HepG2 (cell line): ENCODE data around the gene PPP2R5D. TPM values are rescaled to one million over a fixed set of nuclear protein-coding genes. Genes with fewer than 3 reads are reported as not detected.

Experiments
- ATF1 ChIP-seq: IDR thresholded peaks from 2 replicates; pipeline ENCODE4 v1.6.1; 2016; ENCODE audit warnings: mild to moderate bottlenecking, control low read depth
- BORCS8-MEF2B ChIP-seq: sonication (generic); formaldehyde crosslinking; IDR thresholded peaks from 2 replicates; pipeline ENCODE4 v1.8.0; 2022; ENCODE audit warnings: mild to moderate bottlenecking, missing genetic modification reagents
- CBX5 ChIP-seq: sonication (generic); formaldehyde crosslinking; IDR thresholded peaks from 2 replicates; pipeline ENCODE4 v1.4.0; 2020; ENCODE audit warnings: missing genetic modification reagents, borderline replicate concordance
- DMAP1 ChIP-seq: IDR thresholded peaks from 2 replicates; pipeline ENCODE4 v1.6.1; 2016
- EP300 ChIP-seq, 3 experiments: sonication (generic) in 1 of 3; formaldehyde crosslinking in 1 of 3; IDR thresholded peaks; 2 replicates each; pipeline versions ENCODE4 v1.5.1 to v1.6.1; 2011 to 2020; ENCODE audit warnings: low read depth in 2 of 3, low read length in 2 of 3, borderline replicate concordance in 1 of 3, improper control_type of control experiment in 1 of 3, mild to moderate bottlenecking in 1 of 3, missing genetic modification reagents in 1 of 3, moderate library complexity in 1 of 3
- FOXJ3 ChIP-seq: sonication (generic); formaldehyde crosslinking; IDR thresholded peaks from 2 replicates; pipeline ENCODE4 v1.4.0; 2020; ENCODE audit warnings: missing genetic modification reagents, mild to moderate bottlenecking, borderline replicate concordance
- HDAC1 ChIP-seq: sonication (generic); formaldehyde crosslinking; IDR thresholded peaks from 2 replicates; pipeline ENCODE4 v1.5.1; 2020; ENCODE audit warnings: mild to moderate bottlenecking, missing genetic modification reagents
- KDM6A ChIP-seq: IDR thresholded peaks from 2 replicates; pipeline ENCODE4 v1.6.1; 2016; ENCODE audit warnings: low read depth
- MTF1 ChIP-seq: sonication (generic); formaldehyde crosslinking; IDR thresholded peaks from 2 replicates; pipeline ENCODE4 v1.5.0; 2020; ENCODE audit warnings: missing genetic modification reagents
- NR2C2 ChIP-seq: sonication (generic); formaldehyde crosslinking; IDR thresholded peaks from 2 replicates; pipeline ENCODE4 v1.4.0; 2020; ENCODE audit warnings: missing genetic modification reagents, mild to moderate bottlenecking, moderate library complexity, borderline replicate concordance
- RBFOX2 ChIP-seq: fragments of 200-400 bp; formaldehyde crosslinking; IDR thresholded peaks from 2 replicates; pipeline ENCODE4 v1.6.1; 2017; ENCODE audit warnings: low read depth, mild to moderate bottlenecking, low read length
- SMAD9 ChIP-seq: sonication (generic); formaldehyde crosslinking; IDR thresholded peaks from 2 replicates; pipeline ENCODE4 v1.5.1; 2020; ENCODE audit warnings: mild to moderate bottlenecking, missing genetic modification reagents
- YEATS2 ChIP-seq: sonication (generic); formaldehyde crosslinking; IDR thresholded peaks from 2 replicates; pipeline ENCODE4 v1.4.0; 2020; ENCODE audit warnings: missing genetic modification reagents, borderline replicate concordance
- ZNF891 ChIP-seq: sonication (generic); formaldehyde crosslinking; IDR thresholded peaks from 2 replicates; pipeline ENCODE4 v1.5.0; 2020; ENCODE audit warnings: mild to moderate bottlenecking, missing genetic modification reagents
- ZSCAN9 ChIP-seq: IDR thresholded peaks from 2 replicates; pipeline ENCODE4 v1.6.1; 2016; ENCODE audit warnings: borderline replicate concordance
- polyA plus RNA-seq, 8 experiments: library from polyadenylated mRNA; depleted of rRNA in 3 of 8; stranded (reverse) in 7 of 8; unstranded in 1 of 8; fragments of >200 nt; fragmentation: Illumina TruSeq in 4 of 8; extraction: Trizol in 4 of 8; gene quantifications; 2 replicates each; pipeline versions ENCODE4 v1.2.1 to v1.2.3, GENCODE V29; 2011 to 2016; ENCODE audit warnings: low read depth in 4 of 8, missing spikeins in 1 of 8, mixed read lengths in 1 of 8; ENCODE audit not compliant: insufficient read depth in 1 of 8
- total RNA-seq, 5 experiments: library from RNA; depleted of rRNA; stranded (reverse); fragments of >200 nt; fragmentation: Illumina TruSeq; extraction: Trizol; gene quantifications; 2 replicates each; pipeline ENCODE4 v1.2.3, GENCODE V29; 2016; ENCODE audit warnings: low read depth in 1 of 5
- TF ChIP-seq, protein P1 (sequence below): sonication (generic); formaldehyde crosslinking; conservative IDR thresholded peaks from 2 replicates; pipeline ENCODE4 v1.4.0; 2020; ENCODE audit warnings: mild to moderate bottlenecking, missing genetic modification reagents, moderate library complexity
- TF ChIP-seq, protein P2 (sequence below): sonication (generic); formaldehyde crosslinking; conservative IDR thresholded peaks from 2 replicates; pipeline ENCODE4 v1.5.0; 2020; ENCODE audit warnings: missing genetic modification reagents
- TF ChIP-seq, protein P3 (sequence below): sonication (generic); formaldehyde crosslinking; IDR thresholded peaks from 2 replicates; pipeline ENCODE4 v1.5.0; 2020; ENCODE audit warnings: missing genetic modification reagents, mild to moderate bottlenecking, borderline replicate concordance
- TF ChIP-seq, protein P4 (sequence below): sonication (generic); formaldehyde crosslinking; IDR thresholded peaks from 2 replicates; pipeline ENCODE4 v1.9.0; 2021; ENCODE audit warnings: missing genetic modification reagents, borderline replicate concordance

PPP2R5D gene
- total and polyA plus RNA-seq, 2 of the 13 experiments (the other 11 are each of a cell fraction or from before 2014, with no cell fraction given), result 53.7 to 60.4 TPM

DNA sequence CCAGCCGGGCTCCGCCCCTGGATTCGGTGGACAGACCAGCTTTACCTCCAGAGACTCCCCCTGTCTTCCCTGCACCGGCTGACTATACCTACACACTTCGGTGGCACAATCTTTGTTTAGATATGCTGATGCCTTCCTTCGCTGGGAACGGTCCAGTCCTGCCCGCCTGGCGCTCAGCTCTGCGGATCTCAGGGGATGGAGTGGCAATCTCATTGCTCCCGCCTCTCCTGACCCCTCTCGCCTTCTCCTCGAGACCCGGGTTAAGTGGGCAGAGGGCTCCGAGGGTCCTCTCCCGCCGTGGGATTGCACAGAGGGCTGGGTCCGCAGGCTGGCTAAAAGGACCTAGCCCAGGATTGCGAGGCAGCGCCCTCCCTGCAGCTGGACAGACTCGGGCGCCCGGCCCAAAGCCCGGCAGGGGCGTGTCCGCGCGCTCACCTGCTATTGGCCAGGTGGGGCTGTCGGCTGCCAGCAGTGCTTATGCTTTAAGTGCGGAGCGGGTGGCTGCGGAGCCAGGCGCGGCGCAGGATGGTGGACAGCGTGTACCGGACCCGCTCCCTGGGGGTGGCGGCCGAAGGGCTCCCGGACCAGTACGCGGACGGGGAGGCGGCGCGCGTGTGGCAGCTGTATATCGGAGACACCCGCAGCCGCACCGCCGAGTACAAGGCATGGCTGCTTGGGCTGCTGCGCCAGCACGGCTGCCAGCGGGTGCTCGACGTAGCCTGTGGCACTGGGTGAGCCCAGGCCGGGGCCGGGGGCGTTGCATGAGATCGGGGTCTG lies 23.9 kb upstream of the PPP2R5D start, which contains the start of gene GNMT (continued):
- TF ChIP-seq MTF1 (0 out of 2 replicates have a peak, but pooled peaks have one; percentile 42), CBX5 (CRISPR knock-in tag) (peak; percentile 18; the same call in 1 of the 2 replicates), KDM6A (CRISPR knock-in tag) (no peak), NR2C2 (CRISPR knock-in tag) (no peak; the same call in 1 of the 2 replicates), BORCS8-MEF2B (peak; percentile 51; the same call in 1 of the 2 replicates), EP300 (IDR thresholded peaks at IDR 0.05; ENCODE audit: low read depth in 2 of 2, low read length in 2 of 2) (peak in 1 of 2 experiments; percentile 41; a peak in 1 of 4 replicates), EP300 (CRISPR knock-in tag; IDR thresholded peaks at IDR 0.05; ENCODE audit: borderline replicate concordance) (no peak), FOXJ3 (peak; percentile 42; the same call in 1 of the 2 replicates), ZSCAN9 (peak; percentile 20; the same call in 1 of the 2 replicates), YEATS2 (CRISPR knock-in tag) (peak; percentile 54; the same call in 1 of the 2 replicates), HDAC1 (CRISPR knock-in tag) (peak; percentile 91), DMAP1 (peak; percentile 44; the same call in 1 of the 2 replicates), SMAD9 (CRISPR knock-in tag) (0 out of 2 replicates have a peak, but pooled peaks have one; percentile 21), ZNF891 (CRISPR knock-in tag) (peak; percentile 69; the same call in 1 of the 2 replicates), RBFOX2 (peak; percentile 73), ATF1 (CRISPR knock-in tag) (no peak)
- TF ChIP-seq, protein P1, sequence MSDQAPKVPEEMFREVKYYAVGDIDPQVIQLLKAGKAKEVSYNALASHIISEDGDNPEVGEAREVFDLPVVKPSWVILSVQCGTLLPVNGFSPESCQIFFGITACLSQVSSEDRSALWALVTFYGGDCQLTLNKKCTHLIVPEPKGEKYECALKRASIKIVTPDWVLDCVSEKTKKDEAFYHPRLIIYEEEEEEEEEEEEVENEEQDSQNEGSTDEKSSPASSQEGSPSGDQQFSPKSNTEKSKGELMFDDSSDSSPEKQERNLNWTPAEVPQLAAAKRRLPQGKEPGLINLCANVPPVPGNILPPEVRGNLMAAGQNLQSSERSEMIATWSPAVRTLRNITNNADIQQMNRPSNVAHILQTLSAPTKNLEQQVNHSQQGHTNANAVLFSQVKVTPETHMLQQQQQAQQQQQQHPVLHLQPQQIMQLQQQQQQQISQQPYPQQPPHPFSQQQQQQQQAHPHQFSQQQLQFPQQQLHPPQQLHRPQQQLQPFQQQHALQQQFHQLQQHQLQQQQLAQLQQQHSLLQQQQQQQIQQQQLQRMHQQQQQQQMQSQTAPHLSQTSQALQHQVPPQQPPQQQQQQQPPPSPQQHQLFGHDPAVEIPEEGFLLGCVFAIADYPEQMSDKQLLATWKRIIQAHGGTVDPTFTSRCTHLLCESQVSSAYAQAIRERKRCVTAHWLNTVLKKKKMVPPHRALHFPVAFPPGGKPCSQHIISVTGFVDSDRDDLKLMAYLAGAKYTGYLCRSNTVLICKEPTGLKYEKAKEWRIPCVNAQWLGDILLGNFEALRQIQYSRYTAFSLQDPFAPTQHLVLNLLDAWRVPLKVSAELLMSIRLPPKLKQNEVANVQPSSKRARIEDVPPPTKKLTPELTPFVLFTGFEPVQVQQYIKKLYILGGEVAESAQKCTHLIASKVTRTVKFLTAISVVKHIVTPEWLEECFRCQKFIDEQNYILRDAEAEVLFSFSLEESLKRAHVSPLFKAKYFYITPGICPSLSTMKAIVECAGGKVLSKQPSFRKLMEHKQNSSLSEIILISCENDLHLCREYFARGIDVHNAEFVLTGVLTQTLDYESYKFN (CRISPR knock-in tag), result peak; percentile 43; the same call in 1 of the 2 replicates
- TF ChIP-seq, protein P2, sequence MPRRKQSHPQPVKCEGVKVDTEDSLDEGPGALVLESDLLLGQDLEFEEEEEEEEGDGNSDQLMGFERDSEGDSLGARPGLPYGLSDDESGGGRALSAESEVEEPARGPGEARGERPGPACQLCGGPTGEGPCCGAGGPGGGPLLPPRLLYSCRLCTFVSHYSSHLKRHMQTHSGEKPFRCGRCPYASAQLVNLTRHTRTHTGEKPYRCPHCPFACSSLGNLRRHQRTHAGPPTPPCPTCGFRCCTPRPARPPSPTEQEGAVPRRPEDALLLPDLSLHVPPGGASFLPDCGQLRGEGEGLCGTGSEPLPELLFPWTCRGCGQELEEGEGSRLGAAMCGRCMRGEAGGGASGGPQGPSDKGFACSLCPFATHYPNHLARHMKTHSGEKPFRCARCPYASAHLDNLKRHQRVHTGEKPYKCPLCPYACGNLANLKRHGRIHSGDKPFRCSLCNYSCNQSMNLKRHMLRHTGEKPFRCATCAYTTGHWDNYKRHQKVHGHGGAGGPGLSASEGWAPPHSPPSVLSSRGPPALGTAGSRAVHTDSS (CRISPR knock-in tag), result peak; percentile 23; the same call in 1 of the 2 replicates
- TF ChIP-seq, protein P3, sequence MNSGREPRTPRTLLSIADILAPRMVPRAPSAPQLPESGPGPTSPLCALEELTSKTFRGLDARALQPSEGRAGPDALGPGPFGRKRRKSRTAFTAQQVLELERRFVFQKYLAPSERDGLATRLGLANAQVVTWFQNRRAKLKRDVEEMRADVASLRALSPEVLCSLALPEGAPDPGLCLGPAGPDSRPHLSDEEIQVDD, result peak; percentile 16; the same call in 1 of the 2 replicates
- TF ChIP-seq, protein P4, sequence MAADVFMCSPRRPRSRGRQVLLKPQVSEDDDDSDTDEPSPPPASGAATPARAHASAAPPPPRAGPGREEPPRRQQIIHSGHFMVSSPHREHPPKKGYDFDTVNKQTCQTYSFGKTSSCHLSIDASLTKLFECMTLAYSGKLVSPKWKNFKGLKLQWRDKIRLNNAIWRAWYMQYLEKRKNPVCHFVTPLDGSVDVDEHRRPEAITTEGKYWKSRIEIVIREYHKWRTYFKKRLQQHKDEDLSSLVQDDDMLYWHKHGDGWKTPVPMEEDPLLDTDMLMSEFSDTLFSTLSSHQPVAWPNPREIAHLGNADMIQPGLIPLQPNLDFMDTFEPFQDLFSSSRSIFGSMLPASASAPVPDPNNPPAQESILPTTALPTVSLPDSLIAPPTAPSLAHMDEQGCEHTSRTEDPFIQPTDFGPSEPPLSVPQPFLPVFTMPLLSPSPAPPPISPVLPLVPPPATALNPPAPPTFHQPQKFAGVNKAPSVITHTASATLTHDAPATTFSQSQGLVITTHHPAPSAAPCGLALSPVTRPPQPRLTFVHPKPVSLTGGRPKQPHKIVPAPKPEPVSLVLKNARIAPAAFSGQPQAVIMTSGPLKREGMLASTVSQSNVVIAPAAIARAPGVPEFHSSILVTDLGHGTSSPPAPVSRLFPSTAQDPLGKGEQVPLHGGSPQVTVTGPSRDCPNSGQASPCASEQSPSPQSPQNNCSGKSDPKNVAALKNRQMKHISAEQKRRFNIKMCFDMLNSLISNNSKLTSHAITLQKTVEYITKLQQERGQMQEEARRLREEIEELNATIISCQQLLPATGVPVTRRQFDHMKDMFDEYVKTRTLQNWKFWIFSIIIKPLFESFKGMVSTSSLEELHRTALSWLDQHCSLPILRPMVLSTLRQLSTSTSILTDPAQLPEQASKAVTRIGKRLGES, result no peak
